GM21390 (cell line): Measurements from ENCODE around the gene LRPAP1.

Experiments
- ATAC-seq: cut with Tn5 transposase; IDR thresholded peaks from one replicate; pipeline ENCODE4 v1.9.1; 2021; ENCODE audit not compliant: unreplicated experiment

LRPAP1 gene

DNA sequence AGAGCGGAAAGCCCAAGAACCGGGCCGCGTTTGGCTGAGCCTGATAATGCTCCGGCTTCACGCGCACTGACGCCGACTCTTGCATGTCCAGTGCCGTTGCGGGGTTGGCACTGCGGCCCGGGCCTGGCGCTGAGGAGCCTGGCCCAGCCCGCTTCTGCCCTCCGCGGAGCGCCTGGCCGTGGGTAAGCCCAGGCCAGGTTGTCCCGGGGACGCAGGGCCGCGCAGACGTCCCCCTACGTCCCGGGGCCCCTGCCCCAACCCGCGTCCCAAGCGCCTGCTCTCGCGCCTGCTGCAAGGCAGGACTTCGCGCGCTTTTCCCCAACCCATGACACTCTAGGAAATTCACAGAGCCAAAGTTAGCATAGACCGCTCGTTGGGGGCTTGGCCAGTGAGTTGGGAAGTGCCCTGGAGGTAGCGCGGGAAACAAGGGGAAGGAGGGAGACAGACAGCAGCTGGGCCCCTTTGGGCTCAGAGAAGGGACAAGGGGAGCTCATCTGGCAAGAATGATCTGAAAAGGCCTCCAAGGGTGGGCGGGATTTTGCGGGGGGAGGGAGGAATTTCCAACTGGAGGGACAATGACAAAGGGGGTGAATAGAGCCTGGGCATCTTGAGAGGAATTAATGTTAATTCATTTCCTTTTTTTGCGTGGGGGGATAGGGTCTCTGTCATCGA is 665 bp upstream of the LRPAP1 start:
- no peak for ATAC-seq

- ATAC-seq: no peak
Measured at GRCh38 chr4:3531318-3531878, 824 bp downstream of the LRPAP1 start.

GRCh38 chr4:3530663-3531254 is 1.5 kb downstream of the LRPAP1 start:
- no peak for ATAC-seq

- ATAC-seq: no peak
Measured at GRCh38 chr4:3530051-3530450, 2.2 kb downstream of the LRPAP1 start.

GRCh38 chr4:3529363-3529762 is 2.9 kb downstream of the LRPAP1 start:
- ATAC-seq: no peak

GRCh38 chr4:3527914-3528876 is 4.0 kb downstream of the LRPAP1 start:
- ATAC-seq: no peak

GRCh38 chr4:3527101-3527913 is 4.9 kb downstream of the LRPAP1 start:
- no peak for ATAC-seq

DNA sequence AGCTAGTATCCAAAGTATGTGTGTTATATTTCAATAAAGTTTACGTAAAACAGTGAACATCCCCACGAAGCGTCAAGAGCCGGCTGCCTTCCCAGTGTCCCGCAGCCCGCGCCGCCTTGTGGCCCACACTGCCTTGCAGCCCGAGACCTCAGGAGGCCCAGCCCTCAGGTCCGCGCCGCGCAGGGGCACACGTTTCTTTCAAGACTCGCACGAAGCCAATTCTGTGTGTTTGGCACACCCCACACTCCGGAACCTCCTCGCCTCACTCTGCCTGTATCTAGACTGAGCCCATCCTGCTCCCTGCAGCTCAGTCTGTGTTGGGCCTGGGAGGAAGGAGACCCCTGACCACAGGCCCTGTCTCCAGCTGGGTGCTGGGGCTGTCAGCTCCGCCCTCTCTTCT is 5.8 kb downstream of the LRPAP1 start:
- no peak for ATAC-seq

DNA sequence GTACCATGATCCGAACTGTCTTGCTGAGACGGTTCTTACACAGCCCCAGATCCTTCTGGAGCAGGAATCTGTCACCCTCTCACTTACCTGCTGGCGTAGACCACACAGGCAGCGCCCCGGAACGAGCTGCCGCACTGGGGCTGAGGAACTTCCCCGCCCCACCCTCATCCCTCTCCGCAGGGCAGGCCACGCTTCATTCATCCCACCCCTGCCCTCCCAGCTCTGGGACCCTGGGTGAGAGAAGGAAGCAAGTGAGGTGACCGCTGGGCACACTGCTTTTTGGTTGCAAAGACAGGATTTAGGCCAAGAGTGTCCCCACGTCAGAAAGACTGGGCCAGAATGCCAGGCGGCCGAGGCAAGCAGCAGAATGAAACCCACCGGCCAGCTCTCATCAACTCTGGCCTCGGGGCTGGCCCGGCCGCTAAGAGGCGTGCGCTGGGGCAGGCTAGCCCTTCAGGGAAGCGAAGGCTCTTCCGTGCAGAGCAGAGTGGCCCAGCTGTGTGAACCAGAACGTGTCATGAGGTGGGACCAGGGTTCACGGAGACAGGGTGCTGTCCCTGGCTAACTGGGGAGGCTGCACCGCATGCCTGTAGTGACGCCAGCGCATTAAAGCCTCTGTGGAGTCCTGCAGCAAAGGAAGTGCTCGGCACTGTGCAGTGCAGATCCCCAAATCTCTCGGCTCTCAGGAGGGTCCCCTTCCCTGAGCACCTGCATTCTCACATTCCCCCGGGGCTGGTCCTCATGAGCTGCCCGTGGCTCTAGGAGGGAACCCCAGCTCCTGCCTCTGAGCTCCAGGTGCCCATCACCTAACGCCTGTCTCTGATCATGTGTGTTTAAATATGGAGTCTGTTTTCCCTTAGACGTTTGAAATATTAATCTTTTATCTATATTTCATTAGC is 6.4 kb downstream of the LRPAP1 start:
- no peak for ATAC-seq

GRCh38 chr4:3524920-3525319 is 7.3 kb downstream of the LRPAP1 start:
- ATAC-seq: no peak

- no peak for ATAC-seq
Measured at GRCh38 chr4:3524349-3524748, 7.9 kb downstream of the LRPAP1 start.

DNA sequence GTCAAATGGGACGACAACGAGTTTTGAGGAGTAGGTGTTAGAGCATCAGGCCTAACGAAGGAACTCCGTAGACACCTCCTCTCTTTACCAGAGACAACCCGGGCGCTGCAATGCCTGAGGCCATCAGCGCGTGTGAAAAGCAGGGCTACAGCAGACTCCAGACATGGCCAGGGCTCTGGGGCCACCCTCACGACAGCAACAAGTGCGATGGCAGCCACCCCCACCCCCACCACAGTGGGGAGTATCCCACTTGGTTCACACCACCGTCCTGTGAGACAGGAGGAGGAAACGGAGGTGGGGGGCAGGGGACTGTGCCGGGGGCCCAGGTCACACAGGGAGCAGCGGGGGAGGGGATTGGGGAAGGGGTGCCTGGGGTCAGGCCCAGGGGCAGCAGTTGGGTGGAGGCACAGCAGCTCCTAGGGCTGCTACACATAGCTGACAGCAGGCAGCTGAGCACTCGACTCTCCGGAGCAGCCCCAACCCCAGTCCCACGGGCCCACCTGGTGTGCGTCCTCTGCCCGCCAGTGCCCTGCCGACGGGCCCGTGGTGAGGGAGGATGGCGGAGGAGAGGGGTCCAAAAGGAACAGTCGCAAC is 8.5 kb downstream of the LRPAP1 start:
- no peak for ATAC-seq

- no peak for ATAC-seq
Measured at GRCh38 chr4:3523146-3523627, 9.0 kb downstream of the LRPAP1 start.

DNA sequence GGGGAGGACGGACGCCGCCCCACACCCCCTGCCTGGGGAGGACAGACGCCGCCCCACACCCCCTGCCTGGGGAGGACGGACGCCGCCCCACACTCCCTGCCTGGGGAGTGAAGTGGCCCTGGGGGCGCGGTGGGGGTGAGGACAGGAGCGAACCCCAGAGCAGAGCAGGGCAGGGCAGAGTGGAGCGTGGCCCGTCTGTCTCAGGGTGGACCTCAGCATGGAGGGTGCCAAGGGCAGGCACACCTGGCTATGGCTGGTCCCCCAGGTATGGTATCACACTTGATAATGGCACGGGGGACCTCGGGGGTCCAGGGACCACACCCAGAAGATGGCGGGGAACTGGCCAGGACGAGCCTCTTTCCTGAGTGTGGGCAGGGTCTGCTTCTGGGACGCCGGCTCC is 9.6 kb downstream of the LRPAP1 start:
- no peak for ATAC-seq

DNA sequence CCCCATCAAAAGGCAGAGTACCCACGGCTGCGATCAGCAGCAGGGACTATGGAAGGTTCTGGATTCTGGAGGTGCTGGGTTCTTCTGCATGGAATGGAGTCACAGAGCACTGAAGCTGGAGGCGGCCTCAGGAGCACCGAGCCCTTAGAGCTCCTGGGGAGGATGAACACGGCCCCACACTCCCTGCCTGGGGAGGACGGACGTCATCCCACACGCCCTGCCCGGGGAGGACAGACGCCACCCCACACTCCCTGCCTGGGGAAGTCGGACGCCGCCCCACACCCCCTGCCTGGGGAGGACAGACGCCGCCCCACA is 9.9 kb downstream of the LRPAP1 start:
- no peak for ATAC-seq

DNA sequence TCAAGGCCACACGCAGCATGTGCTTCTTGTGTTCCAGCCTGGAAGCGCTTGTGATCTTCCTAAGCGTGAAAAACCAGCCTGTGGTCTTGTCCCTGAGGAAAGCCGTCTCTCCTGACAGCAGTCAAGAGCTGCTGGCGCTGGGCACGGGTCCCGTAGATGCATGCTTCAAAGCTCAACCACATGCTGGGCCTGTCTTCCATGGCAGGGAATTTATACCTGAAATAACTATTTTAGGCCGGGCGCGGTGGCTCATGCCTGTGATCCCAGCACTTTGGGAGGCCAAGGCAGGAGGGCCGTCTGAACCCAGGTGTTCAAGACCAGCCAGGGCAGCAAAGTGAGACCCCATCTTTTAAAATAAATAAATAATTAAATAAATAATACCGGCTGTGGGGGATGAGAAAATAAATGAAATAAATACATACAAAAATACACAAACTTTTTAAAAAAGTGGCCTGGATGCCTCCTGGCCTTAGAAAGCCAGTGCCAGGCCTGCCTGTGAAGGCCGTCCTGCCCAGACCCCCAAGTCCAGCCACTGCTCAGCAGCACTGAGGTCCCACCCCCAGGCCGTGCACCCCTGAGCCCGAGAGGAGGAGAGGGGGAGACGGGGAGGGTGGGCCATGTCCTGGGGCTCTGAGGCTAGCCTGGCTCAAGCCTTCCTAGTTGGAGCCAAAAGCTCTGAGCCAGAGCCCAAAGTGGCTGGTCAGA is 10.4 kb downstream of the LRPAP1 start:
- ATAC-seq: no peak

DNA sequence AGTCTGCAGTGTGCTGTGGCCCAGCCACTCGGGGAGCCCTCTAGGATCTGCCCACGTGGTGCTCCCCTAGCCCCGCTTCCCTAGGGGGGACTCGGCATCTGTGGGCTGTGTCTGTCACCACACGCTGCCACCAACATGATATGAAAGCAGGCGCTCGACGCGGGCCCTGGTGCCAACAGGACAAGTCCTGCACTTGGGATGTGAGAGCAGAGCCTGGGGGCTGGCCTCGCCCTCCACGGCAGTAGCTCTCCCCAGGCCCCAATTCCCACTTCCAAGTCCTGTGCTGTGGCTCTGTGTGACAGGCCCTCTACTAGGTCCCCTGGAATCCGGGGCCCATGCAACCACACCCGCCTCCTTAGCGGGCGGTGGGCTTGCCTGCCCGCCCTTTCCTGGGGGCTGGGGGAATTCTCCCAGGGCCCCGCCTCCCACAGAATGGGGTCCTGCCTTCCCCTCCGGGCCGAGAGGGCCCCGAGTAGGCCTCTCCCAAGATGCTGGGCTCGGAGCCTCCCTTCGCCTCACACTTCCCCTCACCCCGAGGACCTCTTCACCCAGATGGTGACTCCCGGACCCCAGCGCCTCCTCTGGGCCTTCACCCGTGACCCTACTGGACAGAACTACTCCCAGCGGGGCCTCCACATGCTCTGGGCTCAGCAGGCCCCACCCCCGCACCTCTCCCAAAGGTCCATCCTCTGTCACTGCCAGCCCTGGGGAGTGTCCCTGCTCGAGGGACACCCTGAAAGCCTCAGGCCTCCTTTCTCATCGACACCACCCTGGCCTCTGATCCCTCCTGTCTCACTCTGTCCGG is 11.2 kb downstream of the LRPAP1 start:
- no peak for ATAC-seq

DNA sequence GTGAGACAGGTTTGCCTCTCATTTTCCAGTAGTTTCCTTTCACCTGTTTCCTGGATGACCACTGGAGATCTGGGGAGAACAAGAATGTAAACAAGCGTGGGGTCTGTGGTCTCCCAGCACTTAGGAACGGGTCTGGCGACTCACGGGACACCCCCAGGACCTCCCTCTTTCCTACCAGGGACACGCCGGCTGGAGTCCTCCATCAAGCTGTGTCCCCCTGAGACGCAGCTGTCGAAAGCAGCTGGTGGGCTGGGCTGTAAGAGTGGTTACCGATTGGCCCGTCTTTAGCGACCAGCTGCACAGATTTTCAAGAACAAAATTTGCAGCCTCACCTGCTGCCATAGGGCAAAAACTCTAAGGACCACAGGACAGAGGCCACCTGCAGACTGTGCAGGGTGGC is 11.9 kb downstream of the LRPAP1 start:
- no peak for ATAC-seq
